Chondrocyte (in vitro differentiated cells): ENCODE data around the gene MPL. TPM values are rescaled to one million over a fixed set of nuclear protein-coding genes. Genes with fewer than 3 reads are reported as not detected.

ENCODE experiments used
- DNase-seq: peaks from one replicate; pipeline ENCODE4 v3.0.0; 2021; ENCODE audit warnings: mixed read lengths, low spot score
- H3K27ac Mint-ChIP-seq: one replicate; pipeline ENCODE4 v1.8.0; 2021; ENCODE audit warnings: mild to moderate bottlenecking, moderate library complexity, mixed read lengths; ENCODE audit not compliant: unreplicated experiment
- H3K27me3 Mint-ChIP-seq: 2 replicates; pipeline ENCODE4 v1.8.0; 2021; ENCODE audit warnings: low read depth, mixed read lengths
- H3K36me3 Mint-ChIP-seq: 2 replicates; pipeline ENCODE4 v1.8.0; 2021; ENCODE audit warnings: low read depth, mixed read lengths
- H3K4me1 Mint-ChIP-seq: 2 replicates; pipeline ENCODE4 v1.8.0; 2021; ENCODE audit warnings: low read depth, mild to moderate bottlenecking, mixed read lengths
- H3K4me3 Mint-ChIP-seq: one replicate; pipeline ENCODE4 v1.8.0; 2021; ENCODE audit warnings: mild to moderate bottlenecking, moderate library complexity, mixed read lengths; ENCODE audit not compliant: unreplicated experiment
- H3K9me3 Mint-ChIP-seq: 2 replicates; pipeline ENCODE4 v1.8.0; 2021; ENCODE audit warnings: low read depth, mixed read lengths
- total RNA-seq: library from RNA; stranded (reverse); gene quantifications from 3 replicates; pipeline ENCODE4 v1.2.1, GENCODE V29; 2021
- TF ChIP-seq, protein P1 (sequence below): fragments of 200-600 bp; sonication (generic); IDR thresholded peaks from 2 replicates; pipeline ENCODE4 v1.5.0; 2021; ENCODE audit warnings: antibody characterized with exemption, mild to moderate bottlenecking, moderate library complexity

Gene MPL
- total RNA-seq, 1 donor from 2014 or later = not detected

DNA sequence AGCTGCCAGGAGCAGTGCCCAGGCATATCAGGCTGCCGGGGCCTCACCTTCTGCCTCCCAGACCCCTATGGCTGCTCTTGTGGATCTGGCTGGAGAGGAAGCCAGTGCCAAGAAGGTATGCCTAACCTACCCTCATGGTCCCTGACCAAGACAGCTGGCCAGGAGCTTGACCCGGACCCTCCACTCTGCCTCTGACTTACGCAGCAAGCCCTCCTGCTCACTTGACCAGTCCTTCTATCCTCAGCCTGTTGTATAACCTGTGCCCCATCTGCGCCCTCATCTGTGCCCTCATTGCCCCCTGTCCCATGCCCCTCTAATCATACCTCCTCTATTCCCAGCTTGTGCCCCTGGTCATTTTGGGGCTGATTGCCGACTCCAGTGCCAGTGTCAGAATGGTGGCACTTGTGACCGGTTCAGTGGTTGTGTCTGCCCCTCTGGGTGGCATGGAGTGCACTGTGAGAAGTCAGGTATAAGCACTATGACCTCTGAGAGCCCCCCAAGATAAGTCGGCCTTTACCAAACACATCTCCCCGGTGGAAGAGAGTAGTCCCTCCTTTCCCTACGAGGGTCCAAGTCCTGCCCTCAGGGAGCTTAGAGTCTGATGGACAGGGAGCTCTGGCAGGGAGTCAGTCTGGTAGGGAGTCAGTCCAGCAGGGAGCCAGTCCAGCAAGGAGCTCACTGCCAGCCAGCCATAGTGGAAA is 30.0 kb upstream of the MPL start:
- TF ChIP-seq, protein P1, sequence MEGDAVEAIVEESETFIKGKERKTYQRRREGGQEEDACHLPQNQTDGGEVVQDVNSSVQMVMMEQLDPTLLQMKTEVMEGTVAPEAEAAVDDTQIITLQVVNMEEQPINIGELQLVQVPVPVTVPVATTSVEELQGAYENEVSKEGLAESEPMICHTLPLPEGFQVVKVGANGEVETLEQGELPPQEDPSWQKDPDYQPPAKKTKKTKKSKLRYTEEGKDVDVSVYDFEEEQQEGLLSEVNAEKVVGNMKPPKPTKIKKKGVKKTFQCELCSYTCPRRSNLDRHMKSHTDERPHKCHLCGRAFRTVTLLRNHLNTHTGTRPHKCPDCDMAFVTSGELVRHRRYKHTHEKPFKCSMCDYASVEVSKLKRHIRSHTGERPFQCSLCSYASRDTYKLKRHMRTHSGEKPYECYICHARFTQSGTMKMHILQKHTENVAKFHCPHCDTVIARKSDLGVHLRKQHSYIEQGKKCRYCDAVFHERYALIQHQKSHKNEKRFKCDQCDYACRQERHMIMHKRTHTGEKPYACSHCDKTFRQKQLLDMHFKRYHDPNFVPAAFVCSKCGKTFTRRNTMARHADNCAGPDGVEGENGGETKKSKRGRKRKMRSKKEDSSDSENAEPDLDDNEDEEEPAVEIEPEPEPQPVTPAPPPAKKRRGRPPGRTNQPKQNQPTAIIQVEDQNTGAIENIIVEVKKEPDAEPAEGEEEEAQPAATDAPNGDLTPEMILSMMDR = no peak
- Mint-ChIP-seq H3K36me3 (no peaks in the 10 kb centered on the region), H3K9me3 (no peaks in the 10 kb centered on the region), H3K27me3 (peaks cover 3% of the 10 kb centered on the region), H3K4me1 (no peaks in the 10 kb centered on the region), H3K4me3 (no peak overlapping the region), H3K27ac (no peak overlapping the region)
- peak; percentile 72 for DNase-seq

DNA sequence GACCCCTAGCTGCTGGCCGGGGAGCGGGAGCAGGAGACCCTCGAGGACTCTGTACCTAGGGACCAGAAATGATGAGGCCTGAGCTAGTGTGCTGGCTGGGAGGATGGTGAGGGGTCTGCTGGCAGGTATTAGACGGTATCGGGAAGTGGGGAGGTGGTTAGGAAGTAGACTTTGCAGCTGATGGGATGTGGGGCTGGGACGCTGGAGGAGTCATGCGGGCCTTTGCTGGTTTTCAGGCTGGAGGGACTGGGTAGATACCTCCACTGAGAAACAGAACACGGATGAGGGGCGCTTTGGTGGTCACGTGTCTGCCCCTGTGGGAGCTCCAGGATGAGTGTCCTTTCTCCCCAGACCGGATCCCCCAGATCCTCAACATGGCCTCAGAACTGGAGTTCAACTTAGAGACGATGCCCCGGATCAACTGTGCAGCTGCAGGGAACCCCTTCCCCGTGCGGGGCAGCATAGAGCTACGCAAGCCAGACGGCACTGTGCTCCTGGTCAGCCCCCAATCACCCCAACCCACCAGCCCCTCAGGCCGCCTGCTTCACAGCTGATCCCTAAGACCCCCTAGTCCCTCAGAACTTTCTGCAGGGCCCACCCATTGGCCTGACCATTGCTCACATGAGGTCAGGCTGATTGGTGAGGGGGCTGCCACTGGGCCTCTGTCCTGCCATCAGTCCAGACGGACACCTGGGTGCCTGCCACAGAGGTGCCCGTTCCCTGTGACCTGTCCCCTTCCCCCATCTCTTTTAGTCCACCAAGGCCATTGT is 28.8 kb upstream of the MPL start:
- Mint-ChIP-seq H3K9me3 (no peaks in the 10 kb centered on the region), H3K27me3 (peaks cover 3% of the 10 kb centered on the region), H3K27ac (no peak overlapping the region), H3K4me3 (no peak overlapping the region), H3K36me3 (no peaks in the 10 kb centered on the region), H3K4me1 (no peaks in the 10 kb centered on the region)
- no peak for DNase-seq
- TF ChIP-seq, protein P1 = no peak

DNA sequence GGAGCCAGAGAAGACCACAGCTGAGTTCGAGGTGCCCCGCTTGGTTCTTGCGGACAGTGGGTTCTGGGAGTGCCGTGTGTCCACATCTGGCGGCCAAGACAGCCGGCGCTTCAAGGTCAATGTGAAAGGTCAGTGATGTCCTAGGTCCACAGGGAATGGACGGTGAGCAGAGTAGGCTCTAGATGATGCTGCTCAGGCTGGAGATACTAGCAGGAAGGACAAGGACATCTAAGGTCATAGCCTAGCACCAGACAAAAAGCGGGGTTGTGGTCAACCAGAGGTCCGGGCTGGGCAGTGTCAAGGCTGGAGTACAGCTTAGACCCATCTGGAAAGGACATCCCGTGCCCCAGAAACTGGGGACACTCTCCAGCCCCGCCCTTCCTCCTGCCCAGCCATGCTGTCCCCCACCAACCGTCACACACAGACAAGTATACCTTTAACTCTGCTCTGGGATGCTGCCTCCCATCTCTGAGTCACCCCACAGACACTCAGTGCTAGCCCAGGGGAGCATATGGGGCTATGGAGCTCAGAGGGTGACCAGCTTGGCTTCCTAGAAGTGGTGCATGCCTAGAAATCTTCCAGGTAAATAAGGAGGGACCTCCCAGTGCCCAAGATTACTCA is 28.1 kb upstream of the MPL start:
- Mint-ChIP-seq H3K27me3 (peaks cover 3% of the 10 kb centered on the region), H3K4me3 (no peak overlapping the region), H3K36me3 (no peaks in the 10 kb centered on the region), H3K9me3 (no peaks in the 10 kb centered on the region), H3K4me1 (no peaks in the 10 kb centered on the region), H3K27ac (no peak overlapping the region)
- DNase-seq = no peak
- TF ChIP-seq, protein P1 = no peak

DNA sequence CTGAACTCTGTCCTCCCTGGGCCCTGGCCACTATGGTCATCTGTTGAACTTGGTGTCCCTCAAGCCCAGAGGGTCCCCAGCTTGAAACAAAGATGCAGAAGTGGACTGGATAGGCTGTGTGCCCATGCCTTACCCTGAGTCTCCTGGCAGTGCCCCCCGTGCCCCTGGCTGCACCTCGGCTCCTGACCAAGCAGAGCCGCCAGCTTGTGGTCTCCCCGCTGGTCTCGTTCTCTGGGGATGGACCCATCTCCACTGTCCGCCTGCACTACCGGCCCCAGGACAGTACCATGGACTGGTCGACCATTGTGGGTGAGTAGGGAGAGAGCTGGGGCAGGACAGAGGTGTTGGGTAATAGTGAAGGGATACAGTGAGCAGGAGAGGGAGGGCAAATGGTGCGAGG is 26.1 kb upstream of the MPL start:
- H3K9me3 Mint-ChIP-seq = no peaks in the 10 kb centered on the region
- H3K4me1 Mint-ChIP-seq = no peaks in the 10 kb centered on the region
- H3K27ac Mint-ChIP-seq = no peak overlapping the region
- H3K27me3 Mint-ChIP-seq = no peaks in the 10 kb centered on the region
- H3K4me3 Mint-ChIP-seq = no peak overlapping the region
- H3K36me3 Mint-ChIP-seq = no peaks in the 10 kb centered on the region
- TF ChIP-seq, protein P1 = no peak
- no peak for DNase-seq

DNA sequence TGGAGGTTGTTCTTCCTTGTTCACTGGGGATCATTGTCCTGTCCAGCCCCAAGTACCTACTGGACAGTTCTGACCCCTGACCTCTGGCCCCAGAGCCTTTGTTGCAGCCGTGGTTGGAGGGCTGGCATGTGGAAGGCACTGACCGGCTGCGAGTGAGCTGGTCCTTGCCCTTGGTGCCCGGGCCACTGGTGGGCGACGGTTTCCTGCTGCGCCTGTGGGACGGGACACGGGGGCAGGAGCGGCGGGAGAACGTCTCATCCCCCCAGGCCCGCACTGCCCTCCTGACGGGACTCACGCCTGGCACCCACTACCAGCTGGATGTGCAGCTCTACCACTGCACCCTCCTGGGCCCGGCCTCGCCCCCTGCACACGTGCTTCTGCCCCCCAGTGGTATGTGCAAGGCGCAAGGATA is 25.4 kb upstream of the MPL start:
- Mint-ChIP-seq H3K27ac (no peak overlapping the region), H3K4me1 (no peaks in the 10 kb centered on the region), H3K27me3 (no peaks in the 10 kb centered on the region), H3K36me3 (no peaks in the 10 kb centered on the region), H3K9me3 (no peaks in the 10 kb centered on the region), H3K4me3 (no peak overlapping the region)
- DNase-seq = no peak
- TF ChIP-seq, protein P1 = no peak
